Naive thymus-derived CD8-positive, alpha-beta T cell (primary cell): ENCODE data around the gene PIEZO2. TPM values are rescaled to one million over a fixed set of nuclear protein-coding genes. Genes with fewer than 3 reads are reported as not detected.
"Not testable (repeated sequence)": the region's sequence is repeated elsewhere in the genome, so short reads cannot be mapped to it uniquely, and the experiment has no call there.

Experiments used
- ATAC-seq, 2 donors: fragments of 150-1000 bp; cut with Tn5 transposase in 1 of 2; sonication (Bioruptor Pico), chemical (Tn5 transposase) in 1 of 2; 1 replicate in 1 of 2; 2 replicates in 1 of 2; pipeline ENCODE4 v1.10.0; 2021; ENCODE audit warnings: mild to moderate bottlenecking in 2 of 2, moderate library complexity in 2 of 2
- POLR2A ChIA-PET: fragments of 350-600 bp; sonication (Branson Sonifier 250); formaldehyde crosslinking; loops from one replicate; lab custom pipeline; 2021; ENCODE audit warnings: antibody characterized with exemption; lab: Charles Lee
- DNase-seq, 10 donors: peaks; one replicate each; pipeline versions ENCODE4 v3.0.0 to v3.0.0-alpha.2; 2020 to 2022
- H3K27ac Mint-ChIP-seq, 10 donors: one replicate each; pipeline ENCODE4 v1.8.0; 2020 to 2022; ENCODE audit warnings: mild to moderate bottlenecking in 10 of 10, mixed read lengths in 10 of 10, moderate library complexity in 4 of 10, inconsistent platforms in 1 of 10
- H3K27me3 Mint-ChIP-seq, 5 donors: one replicate each; pipeline ENCODE4 v1.8.0; 2021 to 2022; ENCODE audit warnings: mixed read lengths in 5 of 5
- H3K36me3 Mint-ChIP-seq, 3 donors: one replicate each; pipeline ENCODE4 v1.8.0; 2020 to 2022; ENCODE audit warnings: mixed read lengths in 3 of 3, mild to moderate bottlenecking in 2 of 3, inconsistent platforms in 1 of 3
- H3K4me1 Mint-ChIP-seq, 4 donors: one replicate each; pipeline ENCODE4 v1.8.0; 2021 to 2022; ENCODE audit warnings: mixed read lengths in 4 of 4
- H3K4me3 Mint-ChIP-seq, 10 donors: one replicate each; pipeline ENCODE4 v1.8.0; 2020 to 2022; ENCODE audit warnings: mild to moderate bottlenecking in 10 of 10, mixed read lengths in 10 of 10, moderate library complexity in 6 of 10, inconsistent platforms in 1 of 10
- H3K9me3 Mint-ChIP-seq, 9 donors: one replicate each; pipeline ENCODE4 v1.8.0; 2020 to 2022; ENCODE audit warnings: mixed read lengths in 9 of 9, mild to moderate bottlenecking in 3 of 9, inconsistent platforms in 1 of 9, moderate library complexity in 1 of 9
- polyA plus RNA-seq, 3 donors: library from polyadenylated mRNA; unstranded; fragments of 300-500 nt; fragmentation: Illumina TruSeq; gene quantifications; one replicate each; pipeline ENCODE4 v1.2.3, GENCODE V29; 2021
- total RNA-seq, 8 experiments: library from RNA in 2 of 8; stranded (reverse) in 2 of 8; gene quantifications; one replicate each; pipeline ENCODE4 v1.2.3 and lab custom pipeline; 2021 to 2026

Gene PIEZO2
- total and polyA plus RNA-seq, 5 experiments from 2014 or later, result not detected

GRCh38 chr18:10680271-10680596, 469.1 kb downstream of the PIEZO2 start:
- Mint-ChIP-seq H3K4me3 (no peak overlapping the region), H3K27me3 (peaks cover 0 to 3% (median 0%) of the 10 kb centered on the region in 5 donors), H3K27ac (no peak overlapping the region), H3K36me3 (no peaks in the 10 kb centered on the region), H3K4me1 (no peaks in the 10 kb centered on the region), H3K9me3 (no peaks in the 10 kb centered on the region)
- ATAC-seq (no peak), DNase-seq (no peak)
- POLR2A ChIA-PET, result interaction anchor here (0.6 kb wide), 1 partner anchor 130 kb away, joined by 4 read pairs; no protein-coding TSS in a partner anchor

- Mint-ChIP-seq H3K9me3 (no peaks in the 10 kb centered on the region), H3K27me3 (peaks cover 0 to 3% (median 0%) of the 10 kb centered on the region in 5 donors), H3K4me3 (no peak overlapping the region), H3K27ac (no peak overlapping the region), H3K4me1 (no peaks in the 10 kb centered on the region), H3K36me3 (no peaks in the 10 kb centered on the region)
- DNase-seq, result no peak
- ATAC-seq, result no peak
- POLR2A ChIA-PET, result interaction anchor here (0.6 kb wide), 1 partner anchor 129 kb away, joined by 4 read pairs; no protein-coding TSS in a partner anchor
Observed at GRCh38 chr18:10679557-10680270, 469.7 kb downstream of the PIEZO2 start.

- Mint-ChIP-seq H3K27me3 (no peaks in the 10 kb centered on the region), H3K36me3 (no peaks in the 10 kb centered on the region), H3K9me3 (no peaks in the 10 kb centered on the region), H3K27ac (no peak overlapping the region), H3K4me3 (no peak overlapping the region), H3K4me1 (no peaks in the 10 kb centered on the region)
- no peak for DNase-seq
- no peak for ATAC-seq
- POLR2A ChIA-PET, result no interaction called here
Observed at GRCh38 chr18:10671441-10671840, 477.9 kb downstream of the PIEZO2 start.

GRCh38 chr18:10670856-10671255, 478.5 kb downstream of the PIEZO2 start:
- no peak for DNase-seq
- H3K4me3 Mint-ChIP-seq, result no peak overlapping the region
- ATAC-seq, result no peak
- H3K27ac Mint-ChIP-seq, result no peak overlapping the region
- no peaks in the 10 kb centered on the region for H3K36me3 Mint-ChIP-seq
- H3K9me3 Mint-ChIP-seq, result no peaks in the 10 kb centered on the region
- POLR2A ChIA-PET, result no interaction called here
- no peaks in the 10 kb centered on the region for H3K27me3 Mint-ChIP-seq
- no peaks in the 10 kb centered on the region for H3K4me1 Mint-ChIP-seq

- POLR2A ChIA-PET, result interaction anchor here (0.7 kb wide), 1 partner anchor 16 kb away, joined by 5 read pairs; no protein-coding TSS in a partner anchor
- DNase-seq (no peak), ATAC-seq (no peak)
- Mint-ChIP-seq H3K27me3 (peaks cover 0 to 4% (median 0%) of the 10 kb centered on the region in 5 donors), H3K4me3 (no peak overlapping the region), H3K9me3 (no peaks in the 10 kb centered on the region), H3K27ac (no peak overlapping the region), H3K4me1 (no peaks in the 10 kb centered on the region), H3K36me3 (no peaks in the 10 kb centered on the region)
Observed at GRCh38 chr18:10669441-10670100, 479.8 kb downstream of the PIEZO2 start.

- ATAC-seq (no peak), DNase-seq (no peak)
- POLR2A ChIA-PET, result no interaction called here
- Mint-ChIP-seq H3K27ac (no peak overlapping the region), H3K4me3 (no peak overlapping the region), H3K9me3 (no peaks in the 10 kb centered on the region), H3K36me3 (no peaks in the 10 kb centered on the region), H3K27me3 (peaks cover 0 to 10% (median 6%) of the 10 kb centered on the region in 5 donors), H3K4me1 (no peaks in the 10 kb centered on the region)
Observed at GRCh38 chr18:10663750-10664149, 485.6 kb downstream of the PIEZO2 start.

GRCh38 chr18:10661317-10661716, 488.1 kb downstream of the PIEZO2 start:
- H3K9me3 Mint-ChIP-seq, result peaks cover 0 to 2% (median 0%) of the 10 kb centered on the region in 9 donors
- DNase-seq, result no peak
- H3K4me1 Mint-ChIP-seq, result no peaks in the 10 kb centered on the region
- no peak for ATAC-seq
- H3K27me3 Mint-ChIP-seq, result peaks cover 0 to 10% (median 6%) of the 10 kb centered on the region in 5 donors
- no peak overlapping the region for H3K4me3 Mint-ChIP-seq
- POLR2A ChIA-PET, result no interaction called here
- H3K36me3 Mint-ChIP-seq, result no peaks in the 10 kb centered on the region
- H3K27ac Mint-ChIP-seq, result no peak overlapping the region

GRCh38 chr18:10660179-10660884, 489.0 kb downstream of the PIEZO2 start:
- H3K36me3 Mint-ChIP-seq, result no peaks in the 10 kb centered on the region
- DNase-seq, result no peak
- no peak for ATAC-seq
- H3K4me1 Mint-ChIP-seq, result no peaks in the 10 kb centered on the region
- peaks cover 0 to 10% (median 6%) of the 10 kb centered on the region in 5 donors for H3K27me3 Mint-ChIP-seq
- H3K4me3 Mint-ChIP-seq, result no peak overlapping the region
- POLR2A ChIA-PET, result no interaction called here
- no peak overlapping the region for H3K27ac Mint-ChIP-seq
- peaks cover 0 to 9% (median 0%) of the 10 kb centered on the region in 9 donors for H3K9me3 Mint-ChIP-seq

GRCh38 chr18:10659594-10659993, 489.8 kb downstream of the PIEZO2 start:
- DNase-seq (no peak), ATAC-seq (no peak)
- Mint-ChIP-seq H3K9me3 (peaks cover 0 to 9% (median 0%) of the 10 kb centered on the region in 9 donors), H3K4me3 (no peak overlapping the region), H3K36me3 (no peaks in the 10 kb centered on the region), H3K27me3 (peaks cover 0 to 10% (median 3%) of the 10 kb centered on the region in 5 donors), H3K27ac (no peak overlapping the region), H3K4me1 (no peaks in the 10 kb centered on the region)
- POLR2A ChIA-PET, result no interaction called here

- Mint-ChIP-seq H3K27ac (no peak overlapping the region), H3K4me1 (no peaks in the 10 kb centered on the region), H3K9me3 (peaks cover 0 to 9% (median 0%) of the 10 kb centered on the region in 9 donors), H3K36me3 (no peaks in the 10 kb centered on the region), H3K4me3 (no peak overlapping the region), H3K27me3 (peaks cover 0 to 10% (median 3%) of the 10 kb centered on the region in 5 donors)
- DNase-seq (no peak), ATAC-seq (no peak)
- POLR2A ChIA-PET, result no interaction called here
Observed at GRCh38 chr18:10659000-10659399, 490.4 kb downstream of the PIEZO2 start.

GRCh38 chr18:10644003-10644402, 505.4 kb downstream of the PIEZO2 start:
- H3K27ac Mint-ChIP-seq, ATAC-seq, H3K4me1 Mint-ChIP-seq, H3K9me3 Mint-ChIP-seq, POLR2A ChIA-PET, H3K4me3 Mint-ChIP-seq, H3K36me3 Mint-ChIP-seq, DNase-seq: not testable (repeated sequence)
- H3K27me3 Mint-ChIP-seq, result peaks cover 0 to 13% (median 5%) of the 10 kb centered on the region in 5 donors

GRCh38 chr18:10642915-10643524, 506.3 kb downstream of the PIEZO2 start:
- H3K27me3 Mint-ChIP-seq, DNase-seq, H3K4me1 Mint-ChIP-seq, H3K9me3 Mint-ChIP-seq, H3K36me3 Mint-ChIP-seq, ATAC-seq, POLR2A ChIA-PET, H3K27ac Mint-ChIP-seq, H3K4me3 Mint-ChIP-seq: not testable (repeated sequence)

GRCh38 chr18:10638539-10638885, 510.9 kb downstream of the PIEZO2 start:
- H3K36me3 Mint-ChIP-seq, POLR2A ChIA-PET, H3K27me3 Mint-ChIP-seq, DNase-seq, H3K9me3 Mint-ChIP-seq, H3K27ac Mint-ChIP-seq, ATAC-seq, H3K4me1 Mint-ChIP-seq, H3K4me3 Mint-ChIP-seq: not testable (repeated sequence)
